ENCODE results near the gene C11orf24. TPM values are rescaled to one million over a fixed set of nuclear protein-coding genes. Genes with fewer than 3 reads are reported as not detected.

Gene C11orf24
- total RNA-seq, 1 experiment from 2014 or later, result 53.7 TPM

- ChIA-PET CTCF (interaction anchor here (0.6 to 6.1 kb wide), 50 partner anchors 8 to 286 kb away, joined by 3 to 111 read pairs (median 4); partner anchors contain the start of genes C11orf24 and PPP6R3), POLR2A (interaction anchor here (0.6 to 1.2 kb wide), 2 partner anchors 40 to 170 kb away, joined by 3 read pairs; no protein-coding TSS in a partner anchor)
- Mint-ChIP-seq H3K27ac (no peak overlapping the region), H3K9me3 (peaks cover under 1% of the 10 kb centered on the region), H3K27me3 (ENCODE audit: low read depth) (peaks cover 2% of the 10 kb centered on the region; the same call in 1 of the 2 replicates), H3K4me1 (no peaks in the 10 kb centered on the region), H3K4me3 (no peak overlapping the region), H3K36me3 (peaks cover under 1% of the 10 kb centered on the region)
- ATAC-seq, result peak; percentile 98
- DNase-seq (ENCODE audit: low spot score), result peak; percentile 87
- TF ChIP-seq CBFB (CRISPR knock-in tag; IDR thresholded peaks at IDR 0.05; ENCODE audit: low read depth), result no peak
- TF ChIP-seq FOXK1 (CRISPR knock-in tag; IDR thresholded peaks at IDR 0.05), result no peak
- TF ChIP-seq NFE2L1 (CRISPR knock-in tag; IDR thresholded peaks at IDR 0.05), result no peak
- no peak for TF ChIP-seq TP53 (CRISPR knock-in tag; IDR thresholded peaks at IDR 0.05)
- TF ChIP-seq ZNF416 (CRISPR knock-in tag; IDR thresholded peaks at IDR 0.05), result no peak
- TF ChIP-seq JUN (CRISPR knock-in tag; IDR thresholded peaks at IDR 0.05), result no peak
- no peak for TF ChIP-seq ZNF423 (CRISPR knock-in tag; IDR thresholded peaks at IDR 0.05)
- TF ChIP-seq OVOL2 (CRISPR knock-in tag; IDR thresholded peaks at IDR 0.05; ENCODE audit: borderline replicate concordance), result no peak
- peak; percentile 61; the same call in 1 of the 2 replicates for TF ChIP-seq MAX (CRISPR knock-in tag; IDR thresholded peaks at IDR 0.05)
- TF ChIP-seq E2F5 (CRISPR knock-in tag; IDR thresholded peaks at IDR 0.05), result no peak
- TF ChIP-seq CREB1 (CRISPR knock-in tag; IDR thresholded peaks at IDR 0.05), result no peak
- no peak for TF ChIP-seq USF1 (CRISPR knock-in tag; IDR thresholded peaks at IDR 0.05)
- no peak for TF ChIP-seq FOXJ3 (CRISPR knock-in tag; IDR thresholded peaks at IDR 0.05; ENCODE audit: borderline replicate concordance)
- TF ChIP-seq SP1 (CRISPR knock-in tag; conservative IDR thresholded peaks at IDR 0.05), result no peak
- no peak for TF ChIP-seq SMAD4 (CRISPR knock-in tag; IDR thresholded peaks at IDR 0.05)
- TF ChIP-seq ZNF138 (CRISPR knock-in tag; conservative IDR thresholded peaks at IDR 0.05), result no peak
- TF ChIP-seq IRF2 (CRISPR knock-in tag; IDR thresholded peaks at IDR 0.05; ENCODE audit: borderline replicate concordance, low read depth), result no peak
- no peak for TF ChIP-seq ZNF263 (CRISPR knock-in tag; IDR thresholded peaks at IDR 0.05; ENCODE audit: low read depth)
- TF ChIP-seq GRHL2 (CRISPR knock-in tag; IDR thresholded peaks at IDR 0.05; ENCODE audit: insufficient replicate concordance, severe bottlenecking), result no peak
- no peak for TF ChIP-seq ZNF232 (CRISPR knock-in tag; IDR thresholded peaks at IDR 0.05)
- TF ChIP-seq NFATC4 (CRISPR knock-in tag; IDR thresholded peaks at IDR 0.05), result no peak
- no peak for TF ChIP-seq JAZF1 (CRISPR knock-in tag; IDR thresholded peaks at IDR 0.05)
- TF ChIP-seq ETV6 (CRISPR knock-in tag; IDR thresholded peaks at IDR 0.05), result no peak
- no peak for TF ChIP-seq ZNF281 (CRISPR knock-in tag; IDR thresholded peaks at IDR 0.05)
- TF ChIP-seq USF2 (CRISPR knock-in tag; IDR thresholded peaks at IDR 0.05), result peak; percentile 30; the same call in 1 of the 2 replicates
- TF ChIP-seq GABPB1 (CRISPR knock-in tag; IDR thresholded peaks at IDR 0.05), result peak; percentile 62
- TF ChIP-seq CTCF (IDR thresholded peaks at IDR 0.05), result peak; percentile 98
- TF ChIP-seq PRDM15 (CRISPR knock-in tag; IDR thresholded peaks at IDR 0.05), result no peak
Observed at GRCh38 chr11:68297812-68298658, 26.3 kb upstream of the C11orf24 start.

Measured in WTC11 (cell line).